ENCODE data around the gene SYMPK.
"Not testable (repeated sequence)": the region's sequence is repeated elsewhere in the genome, so short reads cannot be mapped to it uniquely, and the experiment has no call there.

SYMPK gene

GRCh38 chr19:45862564-45863334 lies at the start of gene SYMPK:
TSS of gene SYMPK (minus strand) at chr19:45863147. CDS start at chr19:45854495, 8,652 bp downstream.
- peak; percentile 99 for DNase-seq

DNA sequence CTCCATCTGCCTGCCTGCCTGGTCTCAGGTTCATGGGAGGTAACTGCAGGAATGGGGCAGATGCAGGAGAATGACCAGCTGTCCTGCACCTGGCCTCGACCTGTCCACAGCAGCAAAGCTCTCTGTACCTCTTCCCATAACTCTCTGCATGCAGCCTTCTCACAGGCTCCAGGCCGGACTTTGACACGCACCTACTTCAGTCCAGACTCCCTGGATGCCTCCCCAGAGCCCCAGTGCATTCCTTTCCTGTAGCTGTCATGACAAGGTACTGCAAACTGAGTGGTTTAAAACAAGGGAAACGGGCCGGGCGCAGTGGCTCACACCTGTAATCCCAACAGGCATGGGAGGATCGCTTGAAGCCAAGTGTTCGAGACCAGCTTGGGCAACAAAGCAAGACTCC lies 48.3 kb upstream of the SYMPK start:
- no peak for DNase-seq

DNA sequence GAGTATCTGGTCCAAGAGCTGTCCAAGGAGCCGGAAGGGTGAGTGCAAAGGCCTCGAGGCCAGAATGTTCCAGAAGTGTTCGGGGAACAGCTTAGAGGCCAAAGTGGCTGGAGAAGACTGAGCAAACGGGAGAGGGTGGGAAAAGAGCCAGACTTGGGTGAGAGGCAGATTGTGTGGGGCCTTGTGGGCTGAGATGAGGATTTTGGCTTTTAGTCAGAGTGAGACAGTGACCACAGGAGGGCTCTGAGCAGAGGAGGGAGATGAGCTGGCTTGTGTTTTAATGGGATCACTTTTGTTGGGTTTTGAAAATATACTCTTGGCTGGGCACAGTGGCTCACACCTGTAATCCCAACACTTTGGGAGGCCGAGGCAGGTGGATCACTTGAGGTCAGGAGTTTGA lies 46.0 kb upstream of the SYMPK start:
- DNase-seq: no peak

DNA sequence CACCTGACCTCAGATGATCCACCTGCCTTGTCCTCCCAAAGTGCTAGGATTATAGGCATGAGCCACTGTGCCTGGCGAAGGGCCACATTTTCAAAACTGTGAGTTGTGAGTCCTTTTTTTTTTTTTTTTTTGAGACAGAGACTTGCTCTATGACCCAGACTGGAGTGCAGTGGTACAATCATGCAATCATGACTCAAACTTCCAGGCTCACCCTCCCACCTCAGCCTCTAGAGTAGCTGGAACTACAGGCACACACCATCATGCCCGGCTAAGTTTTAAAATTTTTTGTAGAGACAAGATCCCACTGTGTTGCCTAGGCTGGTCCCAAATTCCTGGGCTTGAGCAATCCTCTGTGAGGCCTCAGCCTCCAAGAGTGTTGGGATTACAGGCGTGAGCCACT lies 43.3 kb upstream of the SYMPK start:
- no peak for DNase-seq

GRCh38 chr19:45905011-45905410 lies 42.1 kb upstream of the SYMPK start:
- DNase-seq: no peak

DNA sequence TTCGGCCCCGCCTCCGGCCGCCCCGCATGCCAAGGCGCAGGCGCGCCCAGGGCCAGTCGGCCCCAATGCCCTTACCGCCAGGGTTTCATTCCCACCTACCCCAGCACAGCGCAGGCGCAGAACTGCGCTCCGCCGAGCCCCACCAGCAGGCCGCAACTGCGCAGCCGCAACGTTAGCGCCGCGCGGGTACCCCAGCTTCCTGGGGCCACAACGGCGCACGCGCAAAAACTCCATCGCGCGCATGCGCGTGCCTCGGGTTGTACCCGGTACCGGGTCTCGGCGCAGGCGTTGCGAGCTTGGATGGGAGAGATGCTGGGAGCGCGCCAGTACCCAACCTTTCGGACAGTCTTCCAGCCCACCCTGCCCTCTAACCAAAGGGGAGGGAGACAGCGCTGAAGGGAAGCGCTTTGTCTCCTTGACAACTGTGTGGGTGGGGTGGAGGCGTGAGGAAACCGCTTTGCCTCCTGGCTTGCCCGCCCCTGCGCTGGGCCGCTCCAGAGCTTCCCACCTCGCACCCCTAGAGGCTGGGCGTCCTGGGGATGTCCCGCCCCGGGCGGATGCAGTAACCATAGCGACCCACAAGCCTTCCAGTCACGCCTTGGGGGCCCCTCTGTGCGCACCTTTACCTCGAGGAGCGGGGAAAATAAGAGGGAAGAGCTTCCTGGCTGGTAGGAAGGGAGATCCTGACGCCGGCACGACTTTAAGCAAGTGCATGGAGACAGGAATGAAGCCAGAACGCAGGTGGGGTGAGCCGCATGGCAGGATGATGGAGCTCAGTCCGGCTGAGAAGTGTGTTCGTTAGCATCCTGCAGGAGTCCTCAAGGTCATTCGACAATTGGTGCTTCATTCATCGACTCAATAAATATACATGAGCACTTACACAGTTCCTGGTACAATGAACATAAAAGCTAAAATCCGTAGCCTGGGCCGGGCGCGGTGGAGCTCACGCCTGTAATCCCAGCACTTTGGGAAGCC lies 40.0 kb upstream of the SYMPK start:
- DNase-seq: peak; percentile 98

GRCh38 chr19:45901912-45902650 lies 39.1 kb upstream of the SYMPK start, which contains the start of gene MYPOP:
TSS of gene MYPOP (minus strand) at chr19:45902613. CDS start at chr19:45901773, 840 bp downstream.
- peak; percentile 60 for DNase-seq

DNA sequence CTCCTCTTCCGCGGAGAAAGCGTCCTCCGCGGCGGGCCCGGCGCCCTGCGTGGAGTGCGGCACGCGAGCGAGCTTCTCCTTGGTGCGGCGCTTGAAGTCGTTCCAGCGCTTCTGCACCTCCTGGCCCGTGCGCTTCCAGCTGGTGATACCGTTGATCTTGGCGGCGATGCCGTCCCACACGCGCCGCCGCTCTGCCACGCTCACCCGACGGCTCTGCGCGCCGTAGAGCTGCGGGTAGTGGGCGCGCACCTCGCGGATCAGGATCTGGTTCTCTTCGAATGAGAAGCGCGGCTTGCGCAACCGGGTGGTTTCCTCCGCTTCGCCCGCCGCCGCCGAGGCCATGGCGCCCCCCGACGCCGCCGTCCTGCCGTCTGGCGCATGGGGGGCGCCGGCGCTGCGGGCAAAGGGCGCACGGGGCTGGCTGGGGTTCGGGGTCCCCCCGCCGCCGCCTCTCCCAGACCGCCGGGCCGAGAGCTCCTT lies 38.5 kb upstream of the SYMPK start:
- DNase-seq: peak; percentile 38

DNA sequence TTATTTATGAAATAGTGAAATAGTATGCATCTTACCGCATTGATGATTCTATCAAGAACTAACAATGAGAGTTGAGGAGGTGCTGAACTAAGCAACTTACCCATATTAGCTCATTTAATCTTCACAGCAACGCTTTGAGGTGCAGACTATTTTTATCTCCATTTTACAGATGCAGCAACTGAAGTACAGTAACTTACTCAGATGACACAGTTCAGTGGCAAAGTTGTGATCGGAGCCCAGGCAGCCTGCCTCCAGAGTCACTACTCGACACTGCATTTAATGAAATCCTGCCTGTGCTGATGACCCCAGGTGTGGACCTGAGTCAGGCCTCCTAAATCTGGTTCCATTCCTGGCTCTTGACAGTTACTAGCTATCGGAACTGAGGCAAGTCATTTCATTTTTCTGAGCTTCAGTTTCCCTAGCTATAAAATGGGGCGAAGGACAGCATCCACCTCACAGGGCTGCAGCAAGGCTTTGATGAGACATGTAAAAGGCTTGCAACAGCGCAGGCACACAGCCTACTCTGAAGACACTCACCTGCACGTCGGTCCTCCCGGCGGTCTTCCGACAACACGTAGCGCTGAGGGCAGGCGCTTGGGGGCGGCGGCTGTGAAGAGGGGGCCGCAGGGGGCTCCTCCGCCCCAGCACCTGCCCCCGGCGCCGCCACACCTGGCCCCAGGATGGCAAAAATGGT lies 37.9 kb upstream of the SYMPK start:
- no peak for DNase-seq

GRCh38 chr19:45899919-45900589 lies 37.1 kb upstream of the SYMPK start:
- DNase-seq: no peak

GRCh38 chr19:45899253-45899652 lies 36.3 kb upstream of the SYMPK start:
- no peak for DNase-seq

- DNase-seq: no peak
Observed at GRCh38 chr19:45897261-45897812, 34.4 kb upstream of the SYMPK start.

DNA sequence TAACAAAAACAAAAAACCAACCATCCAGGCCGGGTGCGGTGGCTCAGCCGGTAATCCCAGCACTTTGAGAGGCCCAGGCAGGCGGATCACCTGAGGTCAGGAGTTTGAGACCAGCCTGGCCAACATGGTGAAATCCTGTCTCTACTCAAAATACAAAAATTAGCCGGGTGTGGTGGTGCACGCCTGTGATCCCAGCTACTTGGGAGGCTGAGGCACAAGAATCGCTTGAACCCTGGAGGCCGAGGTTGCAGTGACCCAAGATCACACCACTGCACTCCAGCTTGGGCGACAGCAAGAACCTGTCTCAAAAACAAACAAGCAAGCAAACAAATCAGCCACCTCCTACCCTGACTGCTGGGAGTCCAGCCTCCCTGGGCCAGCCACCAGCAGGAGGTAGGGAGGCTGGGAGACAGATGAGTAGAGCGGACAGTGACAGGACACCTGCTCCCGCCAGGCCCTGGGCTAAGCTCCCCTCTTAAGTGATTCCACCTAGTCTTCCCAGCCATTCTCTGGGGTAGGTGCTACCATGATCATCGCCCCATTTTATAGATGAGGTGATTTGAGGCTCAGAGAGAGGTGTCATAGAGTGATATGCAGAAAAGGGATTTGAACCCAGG lies 33.1 kb upstream of the SYMPK start:
- DNase-seq: not testable (repeated sequence)

- no peak for DNase-seq
Observed at GRCh38 chr19:45895519-45895972, 32.6 kb upstream of the SYMPK start.

GRCh38 chr19:45890877-45891276 lies 27.9 kb upstream of the SYMPK start:
- DNase-seq: no peak

- no peak for DNase-seq
Observed at GRCh38 chr19:45889210-45889885, 26.4 kb upstream of the SYMPK start.

- no peak for DNase-seq
Observed at GRCh38 chr19:45887200-45887710, 24.3 kb upstream of the SYMPK start.

DNA sequence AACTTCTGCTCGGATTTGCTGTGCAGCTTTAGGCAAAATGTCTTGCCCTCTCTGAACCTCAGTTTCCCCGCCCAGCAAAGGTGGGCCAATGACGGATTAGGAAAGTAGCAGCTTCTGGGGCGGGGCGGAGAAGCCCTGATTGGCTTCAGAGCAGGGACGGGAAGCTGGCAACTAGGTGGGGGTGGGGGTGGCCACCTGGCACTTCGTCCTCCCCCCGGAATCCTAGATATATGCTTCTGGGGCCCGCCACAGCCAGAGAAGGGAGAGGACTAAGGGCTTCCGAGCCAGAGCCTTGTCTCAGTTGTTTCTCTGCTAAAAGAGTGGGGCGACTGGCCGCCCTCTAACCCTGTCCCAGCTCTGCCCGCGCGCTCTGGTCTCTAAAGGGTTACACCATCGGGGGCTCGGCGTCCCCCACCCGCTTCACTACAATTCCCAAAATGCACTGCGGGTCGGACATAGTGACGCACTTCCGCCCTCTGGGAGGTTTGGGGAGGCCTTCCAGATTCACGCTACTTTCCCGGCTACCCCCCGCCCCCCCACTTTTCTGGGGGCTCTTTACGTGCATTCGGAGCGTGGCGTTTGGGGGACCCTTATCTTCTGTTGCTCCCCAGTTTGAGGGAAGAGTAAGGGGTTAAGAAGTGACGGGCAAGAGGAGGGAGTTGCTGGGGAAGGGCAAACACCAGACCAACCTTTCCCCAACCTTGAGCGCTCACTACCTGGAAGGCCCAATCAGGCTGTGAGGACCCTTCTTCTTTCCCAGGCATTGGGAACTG lies 23.7 kb upstream of the SYMPK start:
- peak; percentile 85 for DNase-seq
